Ureter (tissue), 1 donor: ENCODE results near the gene HIPK2. TPM values are rescaled to one million over a fixed set of nuclear protein-coding genes. Genes with fewer than 3 reads are reported as not detected.

Experiments used
- DNase-seq: peaks from one replicate; pipeline ENCODE4 v3.0.0-alpha.2; 2020; ENCODE audit warnings: low spot score
- total RNA-seq: library from RNA; stranded (reverse); gene quantifications from one replicate; pipeline ENCODE4 v1.2.4, GENCODE V29; 2023
- donor health status: DM: yes; HTN: yes; CAD: no.

Gene HIPK2
- total RNA-seq, 1 donor from 2014 or later = 48.2 TPM

DNA sequence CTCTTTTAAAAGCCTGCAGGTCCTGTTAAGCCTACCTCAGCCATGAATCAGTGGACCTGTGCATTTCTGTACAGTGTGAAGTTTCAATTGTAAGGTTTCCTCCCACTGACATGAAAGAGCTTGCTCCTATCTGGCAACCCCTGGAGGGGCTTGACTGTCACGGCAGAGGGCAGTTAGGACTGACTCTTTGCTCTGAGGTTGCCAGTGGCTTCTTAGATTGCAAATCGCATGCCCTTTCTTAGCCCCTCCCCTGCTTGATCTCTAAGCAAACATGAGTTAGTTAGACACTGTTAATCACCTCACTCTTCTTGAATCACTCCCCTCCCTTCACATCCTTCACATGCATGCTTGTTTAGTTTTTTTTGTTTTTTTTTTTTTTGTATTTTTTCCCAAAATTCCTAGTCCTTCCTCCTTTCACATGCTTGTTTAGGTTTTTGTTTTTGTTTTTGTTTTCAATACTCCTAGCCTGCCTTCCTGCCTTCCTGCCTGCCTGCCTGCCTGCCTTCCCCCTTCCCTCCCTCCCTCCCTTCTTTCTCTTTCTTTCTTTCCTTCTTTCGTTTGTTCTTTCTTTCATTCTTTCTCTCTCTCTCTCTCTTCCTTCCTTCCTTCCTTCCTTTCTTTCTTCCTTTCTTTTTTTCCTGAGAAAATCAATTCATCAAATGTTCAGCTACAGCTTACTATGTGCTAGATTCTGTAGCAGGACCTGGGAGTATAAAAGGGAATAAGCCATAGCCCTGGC, 6.0 kb upstream of the HIPK2 start:
- DNase-seq = no peak

DNA sequence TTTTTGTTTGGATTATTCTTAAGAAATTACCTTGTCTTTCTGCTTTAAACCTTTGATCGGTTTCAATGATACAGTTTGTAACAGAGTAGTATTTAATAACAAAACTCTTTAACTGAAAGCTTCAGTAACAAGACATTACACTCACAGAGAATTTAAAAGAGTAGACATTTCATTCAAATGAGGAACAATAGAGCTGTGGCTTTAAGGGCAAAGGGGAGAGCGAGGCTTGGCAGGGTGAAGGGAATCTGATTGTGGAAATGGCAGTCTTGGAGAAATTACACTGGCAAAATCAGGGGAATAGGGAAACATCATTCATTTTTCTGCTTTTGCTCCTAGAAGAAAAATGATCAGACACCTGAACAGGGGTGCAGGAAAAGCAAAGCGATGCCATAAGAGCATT, 5.1 kb upstream of the HIPK2 start:
- DNase-seq = no peak

DNA sequence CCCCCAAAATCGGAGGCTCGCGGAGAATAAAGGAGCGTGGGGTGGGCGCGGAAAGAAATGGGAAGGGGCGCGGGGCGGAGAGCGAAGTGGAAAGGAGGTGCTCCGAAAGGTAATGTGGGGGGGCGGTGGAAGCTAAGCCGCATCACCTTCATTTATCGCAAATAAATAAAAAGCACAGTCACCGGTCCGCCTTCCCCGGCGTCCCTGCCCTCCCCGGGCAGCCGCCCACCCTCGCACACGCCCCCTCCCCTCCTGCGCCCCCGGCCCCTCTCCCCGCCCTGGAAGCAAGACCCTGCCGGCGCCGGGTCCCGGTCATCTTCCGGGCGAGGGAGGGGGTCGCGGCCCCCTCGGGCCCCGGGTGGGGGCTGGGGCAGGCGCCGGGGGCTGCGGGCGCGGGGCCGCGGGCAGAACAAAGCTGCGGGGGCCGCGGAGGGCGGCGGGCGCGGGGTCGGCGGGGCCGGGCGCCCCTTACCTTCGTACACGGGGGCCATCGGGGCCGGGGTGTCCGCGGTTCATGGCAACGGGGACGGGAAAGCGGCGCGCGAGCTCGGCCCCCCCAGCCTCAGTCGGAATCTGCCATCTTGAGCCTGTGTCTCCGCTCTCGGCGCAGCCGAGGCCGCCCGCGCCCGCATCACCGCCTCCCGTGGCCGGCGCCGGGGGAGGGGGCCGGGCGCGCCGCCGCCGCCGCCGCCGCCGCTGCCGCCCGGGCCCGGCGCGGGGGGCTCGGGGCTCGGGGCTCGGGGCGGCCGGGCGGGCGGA, 486 bp downstream of the HIPK2 start:
- no peak for DNase-seq

DNA sequence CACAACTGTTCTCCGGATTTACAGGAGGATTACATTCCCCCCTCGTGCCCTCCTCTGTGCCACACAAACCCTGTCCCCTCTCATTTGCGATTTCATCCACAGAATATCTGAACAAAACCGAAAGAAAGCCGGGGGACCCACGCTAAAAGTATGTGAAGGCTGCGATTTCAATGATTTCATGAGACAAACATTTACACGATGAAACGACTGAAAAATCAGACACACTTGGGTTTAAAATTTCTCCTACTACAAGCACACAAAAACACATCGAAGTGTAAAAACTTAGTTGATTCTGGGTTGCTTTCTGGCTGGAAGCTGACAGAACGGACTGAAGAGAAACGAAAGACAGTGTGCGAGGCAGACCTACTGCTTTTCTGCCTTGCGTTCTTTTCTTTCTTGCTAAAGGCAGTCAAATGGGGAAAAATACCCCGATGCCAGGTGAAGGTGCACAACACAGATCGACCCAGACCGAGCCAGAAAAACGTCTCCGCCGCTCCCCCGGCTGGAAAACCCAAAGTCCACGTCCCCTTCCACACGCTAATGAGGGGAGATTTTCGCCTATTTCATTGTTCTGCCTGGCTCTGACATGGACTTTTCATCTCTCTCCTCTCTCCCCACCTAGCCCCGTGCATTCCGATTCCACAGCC, 1.2 kb downstream of the HIPK2 start:
- DNase-seq = no peak

DNA sequence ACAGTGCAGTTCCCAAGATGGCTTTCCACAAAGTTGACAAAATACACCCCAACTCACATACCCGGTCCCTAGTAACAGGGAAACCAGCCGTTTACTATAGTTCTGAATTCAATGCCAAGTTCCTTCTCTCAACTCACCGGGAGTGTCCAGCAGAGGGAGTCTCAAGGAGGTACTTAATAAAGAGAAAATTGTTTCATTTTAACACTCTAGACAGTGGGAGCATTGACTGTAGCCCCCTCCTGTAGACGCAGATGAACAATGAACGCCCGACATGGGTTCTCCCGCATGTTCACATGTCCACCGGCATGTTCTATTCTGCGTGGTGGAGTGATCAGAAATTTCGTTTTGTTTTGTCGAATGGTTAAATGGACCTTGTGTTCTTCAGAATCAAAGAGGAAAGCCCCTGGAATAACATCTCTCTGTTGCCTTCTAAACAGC, 1.9 kb downstream of the HIPK2 start:
- peak; percentile 64 for DNase-seq

DNA sequence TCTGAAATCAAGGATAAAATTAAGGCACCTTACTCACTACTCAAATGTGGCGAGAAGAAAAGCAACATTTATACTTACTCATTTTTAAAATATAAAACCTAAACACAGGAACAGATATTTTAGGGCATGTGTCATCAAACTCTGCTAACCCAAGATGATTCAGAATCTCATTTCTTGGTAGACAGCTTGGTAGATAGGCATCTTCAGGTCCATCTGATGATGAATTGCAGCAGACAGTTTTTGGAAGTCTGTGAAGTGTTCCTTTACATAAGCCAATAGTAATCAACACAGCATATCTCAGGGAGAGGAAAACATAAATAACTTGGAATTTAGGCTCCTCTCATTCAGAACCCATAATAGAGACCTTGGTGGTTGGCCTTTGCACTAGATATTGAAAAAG, 3.4 kb downstream of the HIPK2 start:
- DNase-seq = no peak

DNA sequence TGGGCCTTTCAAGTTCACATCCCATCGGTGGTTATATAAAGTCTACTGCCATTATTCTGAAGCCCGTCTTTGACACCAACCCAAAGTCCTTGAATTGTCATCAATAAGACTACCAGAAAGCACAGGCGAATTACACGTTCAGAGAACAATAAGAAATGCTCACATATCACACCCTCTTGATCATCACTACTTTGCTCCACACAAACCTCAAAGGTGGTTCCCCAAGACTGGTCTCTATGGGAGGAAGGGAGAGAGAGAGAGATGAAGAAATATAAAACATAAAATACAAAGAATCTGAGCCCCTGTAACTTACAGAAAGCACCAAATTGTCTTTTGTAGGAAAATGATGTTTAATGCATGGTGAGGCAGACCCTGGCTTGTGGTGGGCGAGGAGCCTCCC, 4.4 kb downstream of the HIPK2 start:
- DNase-seq = no peak

DNA sequence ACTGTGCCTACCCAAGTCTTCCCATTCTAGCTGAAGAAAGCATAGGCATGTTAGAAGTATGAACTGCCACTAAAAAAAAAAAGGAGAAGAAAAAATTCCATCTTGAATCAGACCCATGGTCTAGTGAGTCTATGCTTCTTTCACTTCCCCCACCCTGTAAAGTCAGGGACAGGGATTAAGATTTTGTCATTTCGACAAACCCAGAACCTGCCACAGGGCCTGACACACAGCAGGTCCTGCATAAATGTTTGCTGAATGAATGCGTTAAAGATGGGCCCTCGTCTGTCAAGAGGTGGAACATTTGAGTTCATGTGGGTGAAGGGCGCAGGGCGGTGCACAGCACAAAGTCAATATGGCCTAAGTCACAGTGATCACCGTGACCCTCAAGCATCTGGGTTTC, 4.9 kb downstream of the HIPK2 start:
- DNase-seq = no peak

DNA sequence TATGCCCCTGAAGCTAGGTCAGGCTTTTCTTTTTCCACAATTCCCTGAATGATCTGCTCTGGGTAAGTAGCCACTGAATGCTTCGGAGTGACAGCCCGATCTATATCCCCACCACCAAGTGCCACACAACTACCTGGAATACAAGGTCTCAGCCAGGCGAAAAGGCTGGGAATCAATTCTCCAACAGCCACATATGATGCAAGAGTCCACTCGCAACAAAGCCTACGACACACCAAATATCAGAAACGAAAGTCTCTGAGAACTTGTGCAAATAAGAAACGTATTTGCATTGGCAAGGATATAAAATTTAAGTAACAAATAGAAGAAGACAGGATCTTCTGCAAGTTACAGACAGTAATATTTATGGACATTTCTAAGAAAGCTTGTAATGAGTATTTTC, 5.7 kb downstream of the HIPK2 start:
- no peak for DNase-seq

DNA sequence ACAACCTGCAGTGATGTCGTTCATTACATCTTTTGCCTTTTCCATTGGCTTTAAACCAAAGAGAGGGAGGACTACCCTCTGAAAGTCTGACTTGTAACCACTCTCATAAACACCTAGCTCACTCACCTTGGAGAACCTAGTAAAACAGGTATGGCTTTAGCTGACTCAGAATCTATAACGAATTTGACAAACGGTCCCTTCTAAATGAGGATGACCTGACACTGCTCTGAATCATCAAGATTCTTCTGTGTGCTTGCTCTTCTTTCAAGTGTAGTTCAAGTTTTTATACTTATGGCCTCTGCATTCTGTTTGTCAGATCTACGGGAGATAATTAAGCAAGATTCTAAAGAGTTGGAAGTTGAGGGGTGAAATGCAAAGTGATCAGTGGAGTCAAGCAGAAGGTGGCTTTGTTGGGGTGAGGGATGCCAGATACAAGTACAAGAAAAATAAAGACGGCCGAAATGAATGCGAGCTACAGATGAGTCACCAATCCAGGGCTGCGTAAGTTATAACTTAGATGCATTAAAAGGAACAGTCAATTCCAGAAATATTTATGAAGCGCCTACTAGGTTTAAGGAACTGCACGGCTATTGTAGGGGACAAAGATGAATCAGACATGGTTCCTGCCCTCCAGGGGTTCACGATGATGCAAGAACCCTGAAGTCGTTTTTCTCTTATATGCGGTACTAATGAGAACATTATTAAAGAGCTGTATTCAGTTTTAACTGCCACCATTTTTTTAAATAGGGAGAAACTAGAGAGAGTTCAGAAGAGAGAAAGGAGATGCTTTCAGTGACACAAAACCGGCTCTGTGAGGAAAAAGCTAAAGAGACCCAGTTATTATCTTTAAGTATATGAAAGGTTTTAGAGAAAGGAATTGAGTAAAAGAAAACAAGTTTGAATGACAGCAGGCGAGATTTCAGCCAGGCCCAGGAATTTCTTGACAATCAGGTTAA, 6.5 kb downstream of the HIPK2 start:
- no peak for DNase-seq

DNA sequence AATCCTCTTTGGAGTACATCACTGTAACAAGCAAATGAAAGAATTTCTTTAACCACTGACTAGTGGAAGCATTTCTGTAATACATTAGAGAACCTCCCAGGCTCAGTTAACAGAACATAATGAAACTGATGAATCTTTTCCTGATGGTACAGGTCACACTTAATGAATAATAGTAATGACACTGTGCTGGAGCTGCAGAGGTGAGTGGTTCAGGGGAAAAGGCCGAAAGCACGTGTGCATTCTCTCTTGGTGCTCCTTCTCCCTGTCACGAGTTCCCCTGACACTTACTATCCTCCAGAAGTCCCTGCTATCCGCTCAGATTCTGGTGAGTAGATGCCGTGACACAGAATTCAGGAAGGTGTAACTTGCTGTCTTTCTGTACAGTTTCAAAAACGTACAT, 8.0 kb downstream of the HIPK2 start:
- DNase-seq = no peak

DNA sequence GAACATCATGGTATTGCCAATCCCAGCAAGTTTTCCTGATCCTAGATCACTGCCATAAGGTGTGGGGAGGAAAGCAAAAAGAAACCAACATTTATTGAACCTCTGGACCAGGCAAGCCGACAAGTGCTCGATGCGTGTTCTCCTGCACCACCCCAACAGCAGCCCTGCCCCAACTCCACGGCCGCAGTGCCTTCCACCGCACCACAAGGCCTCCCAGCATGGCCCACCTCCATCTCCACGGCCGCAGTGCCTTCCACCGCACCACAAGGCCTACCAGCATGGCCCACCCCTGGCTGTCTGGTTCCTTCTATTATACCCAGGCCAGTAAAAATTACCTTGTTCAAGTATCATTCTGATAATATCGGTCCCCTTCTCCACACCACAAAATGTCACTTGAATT, 8.7 kb downstream of the HIPK2 start:
- no peak for DNase-seq

DNA sequence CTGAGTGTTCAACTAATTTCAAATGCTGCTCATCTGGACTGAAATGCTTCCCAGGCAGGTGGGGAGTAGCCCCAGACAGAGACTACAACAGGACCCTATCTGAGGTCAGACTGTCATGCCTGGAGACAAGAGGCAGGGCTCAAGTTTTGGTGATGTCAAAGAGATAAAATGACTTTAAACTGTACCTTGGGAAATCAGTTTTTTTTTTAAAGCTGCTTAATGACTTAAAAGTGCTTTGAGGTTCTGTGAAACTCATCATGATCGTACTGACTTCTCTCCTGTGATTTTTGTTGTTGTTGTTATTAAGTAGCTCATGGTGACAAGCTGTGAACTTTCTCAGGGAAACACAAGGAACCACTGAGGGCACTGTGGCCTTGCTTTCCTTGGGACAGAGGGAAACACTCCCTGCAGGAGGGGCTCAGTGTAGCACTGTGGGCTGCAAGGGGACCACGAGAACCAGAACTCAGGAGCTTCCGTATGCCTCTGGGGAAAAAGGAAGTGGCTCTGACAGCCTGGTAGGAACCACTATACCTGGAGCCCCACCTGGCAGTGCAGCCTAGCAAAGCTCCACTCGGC, 9.5 kb downstream of the HIPK2 start:
- no peak for DNase-seq

DNA sequence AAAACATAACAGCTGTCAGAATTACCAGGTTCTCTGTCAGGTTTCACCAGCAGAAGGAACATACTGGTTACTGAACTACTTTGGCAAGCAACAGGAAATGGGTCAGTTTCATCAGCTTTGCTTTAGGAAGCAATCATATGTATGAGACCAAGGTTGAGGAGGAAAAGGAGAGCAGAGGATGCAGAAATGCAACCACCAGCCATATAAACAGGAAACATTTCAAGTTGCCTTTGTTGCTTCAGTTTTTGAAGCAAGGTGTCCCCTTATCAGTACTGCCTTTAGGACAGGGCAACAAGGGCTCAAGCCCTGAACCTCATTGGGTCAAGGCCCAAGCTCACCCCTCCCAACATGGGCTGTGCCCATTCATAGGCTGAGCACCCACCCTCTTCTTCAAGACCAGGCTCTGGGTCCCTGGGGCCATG, 10.2 kb downstream of the HIPK2 start:
- DNase-seq = no peak

DNA sequence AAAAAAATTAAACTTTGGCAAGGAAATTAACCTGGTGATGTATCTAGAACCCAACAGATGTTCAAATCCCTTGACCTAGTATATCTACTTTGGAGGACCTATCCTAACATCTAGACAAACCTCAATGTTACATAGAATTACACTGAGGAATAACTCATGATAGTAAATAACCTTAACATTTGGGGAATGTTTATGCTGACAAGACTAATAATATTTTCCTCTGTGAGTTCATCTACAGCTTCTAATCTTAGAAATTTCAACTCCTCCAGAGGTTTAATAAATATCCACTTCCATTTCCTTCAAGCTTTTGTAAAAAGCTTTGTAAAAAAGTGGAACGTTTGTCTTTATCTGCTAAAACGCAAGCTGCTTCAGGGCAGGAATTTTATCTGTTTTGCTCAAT, 12.7 kb downstream of the HIPK2 start:
- no peak for DNase-seq

DNA sequence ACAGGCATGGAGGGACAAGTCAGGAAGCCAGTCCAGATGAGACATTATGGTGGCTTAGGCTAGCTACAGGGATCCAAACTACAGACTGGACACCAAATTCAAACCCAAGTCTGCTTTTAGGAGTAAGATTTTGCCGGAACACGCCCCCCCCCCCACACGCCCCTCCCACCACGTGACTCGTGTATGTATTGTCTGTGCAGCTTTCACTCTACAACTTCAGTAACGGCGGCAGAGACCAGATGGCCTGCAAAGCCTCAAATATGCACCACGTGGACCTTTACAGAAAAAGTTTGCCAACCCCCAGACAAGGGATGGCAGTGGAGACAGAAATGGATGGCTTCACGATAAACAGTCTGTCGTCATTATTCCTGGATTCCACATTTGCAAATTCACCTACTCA, 14.5 kb downstream of the HIPK2 start:
- DNase-seq = no peak

DNA sequence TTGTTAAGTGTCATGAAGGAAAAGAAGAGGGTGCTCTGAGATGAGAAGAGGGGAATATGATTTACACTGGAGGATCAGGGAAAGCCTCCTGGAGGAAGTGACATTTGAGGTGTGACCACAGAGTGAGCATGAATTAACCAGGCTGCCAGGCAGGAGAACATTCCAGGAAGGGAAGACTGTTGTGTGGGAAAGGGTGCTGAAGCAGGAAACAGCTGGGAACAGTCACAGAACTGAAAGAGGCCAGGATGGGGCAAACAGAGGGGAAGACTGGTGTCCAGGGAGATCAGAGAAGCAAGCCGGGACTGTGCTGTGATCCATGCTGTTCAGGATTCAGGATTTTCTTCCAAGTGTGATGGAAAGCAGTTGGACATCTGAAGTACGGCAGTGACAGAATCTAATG, 14.9 kb downstream of the HIPK2 start:
- no peak for DNase-seq

DNA sequence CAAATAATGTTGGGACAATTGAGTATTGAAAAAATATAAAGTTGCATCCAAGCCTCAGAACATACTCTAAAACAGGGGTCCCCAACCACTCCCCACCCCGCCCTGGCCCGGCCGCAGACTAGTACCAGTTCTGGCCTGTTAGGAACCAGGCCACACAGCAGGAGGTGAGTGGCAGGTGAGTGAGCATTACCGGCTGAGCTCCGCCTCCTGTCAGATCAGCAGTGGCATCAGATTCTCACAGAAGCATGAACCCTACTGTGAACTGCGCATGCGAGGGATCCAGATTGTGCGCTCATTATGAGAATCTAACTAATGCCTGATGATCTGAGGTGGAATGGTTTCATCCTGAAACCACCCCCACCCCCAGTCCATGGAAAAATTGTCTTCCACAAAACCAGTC, 19.4 kb downstream of the HIPK2 start:
- no peak for DNase-seq

DNA sequence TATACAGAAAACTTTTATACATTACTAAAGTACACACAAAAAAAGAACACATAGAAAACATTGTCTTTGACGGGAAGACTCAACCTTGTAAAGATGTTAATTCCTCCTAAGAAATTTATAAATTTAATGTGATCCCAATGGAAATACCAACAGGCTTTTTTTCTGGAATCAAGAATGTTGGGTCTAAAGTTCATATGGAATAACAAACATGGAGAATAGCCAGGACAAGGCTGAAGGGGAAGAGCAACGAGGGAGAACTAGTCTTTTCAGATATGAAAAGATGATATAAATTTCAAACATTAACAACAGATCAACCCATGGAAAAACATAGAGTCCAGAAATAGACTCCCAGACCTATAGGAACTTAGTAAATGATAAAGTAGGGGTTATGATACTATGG, 19.8 kb downstream of the HIPK2 start:
- no peak for DNase-seq

DNA sequence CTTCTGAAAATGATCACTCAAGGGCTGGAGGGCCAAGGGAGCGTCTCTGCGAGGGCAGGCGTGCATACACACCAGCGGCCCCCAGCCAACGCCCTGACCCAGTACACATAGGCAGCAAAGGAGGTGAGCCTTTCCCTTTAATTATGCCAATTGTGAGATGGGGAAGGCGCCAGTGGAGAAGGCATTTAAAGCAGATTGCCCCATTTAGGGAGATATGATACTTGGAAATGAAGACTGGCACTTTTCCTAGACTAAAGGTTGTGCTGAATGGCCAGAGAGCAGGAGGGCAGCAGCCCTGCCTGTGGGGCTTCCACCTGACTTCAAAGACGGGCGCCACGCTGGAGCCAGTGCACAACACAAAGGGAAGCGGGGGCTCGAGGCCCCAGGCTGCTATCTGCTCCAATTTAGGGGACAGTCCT, 24.1 kb downstream of the HIPK2 start:
- no peak for DNase-seq

DNA sequence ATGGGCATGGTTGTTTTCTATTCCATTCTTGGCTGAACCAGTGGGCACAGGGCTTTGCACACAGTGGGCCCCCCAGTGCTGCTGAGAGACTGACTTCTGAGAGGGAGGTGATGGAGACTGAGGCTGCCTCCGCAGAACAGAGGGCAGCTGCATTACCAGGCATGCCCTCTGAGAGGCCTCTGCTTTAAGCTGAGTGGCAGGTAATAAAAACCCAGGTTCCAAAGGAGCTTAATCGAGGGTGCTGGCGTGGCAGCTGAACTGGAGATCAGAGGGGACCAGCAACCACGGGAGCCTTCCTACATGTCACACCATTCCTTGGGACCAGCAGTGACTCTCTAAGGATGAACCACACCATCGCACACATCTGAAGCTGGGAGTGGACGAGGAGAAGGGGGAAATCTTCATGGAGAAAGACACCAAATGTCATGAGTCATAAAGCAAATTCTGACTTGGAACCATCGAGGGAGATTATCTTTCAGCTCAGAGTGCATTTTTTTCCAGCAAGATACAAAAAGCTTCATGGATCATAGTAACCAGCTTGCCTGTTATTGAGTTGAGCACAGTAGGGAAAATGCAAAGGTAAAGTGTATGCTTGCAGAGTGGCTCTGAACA, 24.6 kb downstream of the HIPK2 start:
- no peak for DNase-seq
